Caco-2 (cell line): ENCODE data around the gene TANGO2. TPM values are rescaled to one million over a fixed set of nuclear protein-coding genes. Genes with fewer than 3 reads are reported as not detected.

Experiments used
- BruUV-seq: library from RNA; stranded (reverse); fragments of 400-500 nt; replicated peaks from 2 replicates; lab custom pipeline; 2021; lab: Mats Ljungman, UMichigan
- CTCF ChIA-PET: fragments of 300-600 bp; sonication (Branson Sonifier 250); formaldehyde crosslinking; loops from one replicate; lab custom pipeline; 2022; ENCODE audit warnings: antibody characterized with exemption; lab: Charles Lee
- POLR2A ChIA-PET: fragments of 300-600 bp; sonication (Branson Sonifier 250); formaldehyde crosslinking; loops from one replicate; lab custom pipeline; 2022; ENCODE audit warnings: antibody characterized with exemption; lab: Charles Lee
- DNase-seq, 2 experiments: peaks; one replicate each; pipeline versions ENCODE4 v3.0.0 to v3.0.0-alpha.2; 2020 to 2022
- H3K27me3 ChIP-seq: replicated peaks from 2 replicates; pipeline ENCODE4 v1.6.0; 2011; ENCODE audit warnings: low read length; ENCODE audit not compliant: control insufficient read depth, insufficient read depth
- H3K36me3 ChIP-seq: 2 replicates; pipeline ENCODE4 v1.5.1; 2011; ENCODE audit warnings: low read length; ENCODE audit not compliant: control insufficient read depth, insufficient read depth
- H3K4me1 ChIP-seq: fragments of 250-450 bp; sonication (Bioruptor Pico); 2 replicates; pipeline ENCODE4 v1.5.1; 2020; ENCODE audit warnings: mild to moderate bottlenecking
- H3K4me3 ChIP-seq: 2 replicates; pipeline ENCODE4 v1.5.1; 2011; ENCODE audit warnings: low read depth, mild to moderate bottlenecking, control low read depth, low read length
- H3K9me3 ChIP-seq: fragments of 250-450 bp; sonication (Bioruptor Pico); 2 replicates; pipeline ENCODE4 v1.5.1; 2020; ENCODE audit warnings: mild to moderate bottlenecking, moderate library complexity
- H3K27ac Mint-ChIP-seq: one replicate; pipeline ENCODE4 v1.8.0; 2022; ENCODE audit warnings: mixed read lengths; ENCODE audit not compliant: unreplicated experiment
- H3K27me3 Mint-ChIP-seq: one replicate; pipeline ENCODE4 v1.8.0; 2022; ENCODE audit warnings: mixed read lengths; ENCODE audit not compliant: insufficient read depth, unreplicated experiment
- H3K36me3 Mint-ChIP-seq: one replicate; pipeline ENCODE4 v1.8.0; 2022; ENCODE audit warnings: mild to moderate bottlenecking, mixed read lengths; ENCODE audit not compliant: insufficient read depth, unreplicated experiment
- H3K4me1 Mint-ChIP-seq: one replicate; pipeline ENCODE4 v1.8.0; 2022; ENCODE audit warnings: low read depth, mixed read lengths; ENCODE audit not compliant: unreplicated experiment
- H3K4me3 Mint-ChIP-seq: one replicate; pipeline ENCODE4 v1.8.0; 2022; ENCODE audit warnings: mild to moderate bottlenecking, moderate library complexity, mixed read lengths; ENCODE audit not compliant: unreplicated experiment
- H3K9me3 Mint-ChIP-seq: one replicate; pipeline ENCODE4 v1.8.0; 2022; ENCODE audit warnings: mixed read lengths; ENCODE audit not compliant: unreplicated experiment
- CTCF ChIP-seq, 2 experiments: fragments of 200-600 bp in 1 of 2; IDR thresholded peaks; 1 replicate in 1 of 2; 2 replicates in 1 of 2; pipeline versions ENCODE4 v1.5.1 to v1.8.0; 2011 to 2022; ENCODE audit warnings: antibody characterized with exemption in 1 of 2, control low read depth in 1 of 2, inconsistent platforms in 1 of 2, low read depth in 1 of 2, low read length in 1 of 2, mild to moderate bottlenecking in 1 of 2, moderate library complexity in 1 of 2; ENCODE audit not compliant: insufficient read depth in 1 of 2, severe bottlenecking in 1 of 2, unreplicated experiment in 1 of 2
- intact Hi-C: fragments of 100-400 bp; cut with micrococcal nuclease; formaldehyde crosslinking; loops from one replicate; pipeline ENCODE4 v1.10.0; 2022; ENCODE audit not compliant: unreplicated experiment
- total RNA-seq: library from RNA; stranded (reverse); gene quantifications from 2 replicates; pipeline ENCODE4 v1.2.3, GENCODE V29; 2022

Gene TANGO2
- total RNA-seq, 1 experiment from 2014 or later, result 26.6 TPM

GRCh38 chr22:20110359-20110985, 89.6 kb downstream of the TANGO2 start:
- peaks cover 92% of the 10 kb centered on the region for H3K36me3 Mint-ChIP-seq
- no peaks in the 10 kb centered on the region for H3K27me3 Mint-ChIP-seq
- intact Hi-C loops, result loop anchor here (10.0 kb wide), 1 partner anchor 146 kb away; no protein-coding TSS in a partner anchor
- POLR2A ChIA-PET, result no interaction called here
- Histone ChIP-seq H3K4me3 (no peak overlapping the region), H3K27me3 (no peaks in the 10 kb centered on the region), H3K9me3 (no peaks in the 10 kb centered on the region), H3K4me1 (no peaks in the 10 kb centered on the region), H3K36me3 (peaks cover 8% of the 10 kb centered on the region)
- TSS peak; percentile 33 for BruUV-seq
- no peaks in the 10 kb centered on the region for H3K9me3 Mint-ChIP-seq
- no peak overlapping the region for H3K27ac Mint-ChIP-seq
- no peak for DNase-seq
- TF ChIP-seq CTCF (IDR thresholded peaks at IDR 0.05; ENCODE audit: insufficient read depth in 1 of 2, low read depth in 1 of 2, low read length in 1 of 2, severe bottlenecking in 1 of 2, unreplicated experiment in 1 of 2), result no peak
- no peak overlapping the region for H3K4me3 Mint-ChIP-seq
- H3K4me1 Mint-ChIP-seq, result peaks cover 5% of the 10 kb centered on the region
- CTCF ChIA-PET, result interaction anchor here (0.6 to 0.7 kb wide), 3 partner anchors 18 to 450 kb away, joined by 3 to 7 read pairs (median 4); no protein-coding TSS in a partner anchor

- intact Hi-C loops, result loop anchor here (10.0 kb wide), 1 partner anchor 146 kb away; no protein-coding TSS in a partner anchor
- H3K4me1 Mint-ChIP-seq, result peaks cover 6% of the 10 kb centered on the region
- TF ChIP-seq CTCF (IDR thresholded peaks at IDR 0.05; ENCODE audit: insufficient read depth in 1 of 2, low read depth in 1 of 2, low read length in 1 of 2, severe bottlenecking in 1 of 2, unreplicated experiment in 1 of 2), result peak; percentile 30 to 38
- no TSS peak for BruUV-seq
- Histone ChIP-seq H3K36me3 (peaks cover 5% of the 10 kb centered on the region), H3K4me3 (no peak overlapping the region), H3K9me3 (no peaks in the 10 kb centered on the region), H3K4me1 (0 out of 2 replicates have a peak, but pooled peaks cover 3% of the 10 kb centered on the region), H3K27me3 (no peaks in the 10 kb centered on the region)
- H3K36me3 Mint-ChIP-seq, result peaks cover 95% of the 10 kb centered on the region
- H3K27me3 Mint-ChIP-seq, result no peaks in the 10 kb centered on the region
- no peak overlapping the region for H3K27ac Mint-ChIP-seq
- POLR2A ChIA-PET, result no interaction called here
- CTCF ChIA-PET, result interaction anchor here (0.6 to 0.7 kb wide), 3 partner anchors 18 to 145 kb away, joined by 3 to 10 read pairs (median 4); no protein-coding TSS in a partner anchor
- H3K4me3 Mint-ChIP-seq, result no peak overlapping the region
- peak; percentile 40 to 58 for DNase-seq
- H3K9me3 Mint-ChIP-seq, result no peaks in the 10 kb centered on the region
Observed at GRCh38 chr22:20111045-20111688, 90.3 kb downstream of the TANGO2 start.
